ENCODE data around the gene ZNF469. TPM values are rescaled to one million over a fixed set of nuclear protein-coding genes. Genes with fewer than 3 reads are reported as not detected.

ZNF469 gene
- total and polyA plus RNA-seq, 11 donors = 0.48 to 2.8 (median 1.00) TPM

DNA sequence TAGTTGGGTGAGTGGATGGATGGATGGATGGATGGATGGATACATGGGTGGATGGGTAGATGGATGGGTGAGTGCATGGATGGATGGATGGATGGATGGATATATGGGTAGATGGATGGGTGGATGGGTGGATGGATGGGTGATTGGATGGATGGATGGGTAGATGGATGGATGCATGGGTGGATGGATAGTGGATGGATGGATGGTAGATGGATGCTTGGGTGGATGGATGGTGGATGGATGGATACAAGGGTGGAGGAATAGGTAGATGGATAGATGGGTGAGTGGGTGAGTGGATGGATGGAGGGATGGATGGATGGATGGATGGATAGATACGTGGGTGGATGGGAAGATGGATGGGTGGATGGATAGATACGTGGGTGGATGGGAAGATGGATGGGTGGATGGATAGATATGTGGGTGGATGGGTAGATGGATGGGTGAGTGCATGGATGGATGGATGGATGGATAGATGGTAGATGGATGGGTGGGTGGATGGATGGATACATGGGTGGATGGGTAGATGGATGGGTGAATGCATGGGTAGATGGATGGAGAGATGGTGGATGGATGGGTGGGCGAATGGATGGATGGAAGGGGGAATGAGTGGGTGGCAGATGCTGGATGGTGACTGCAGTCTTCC is 19.0 kb downstream of the ZNF469 start:
- H3K36me3 ChIP-seq = no peaks in the 10 kb centered on the region
- TF ChIP-seq POLR2A (IDR thresholded peaks at IDR 0.05) = no peak
- TF ChIP-seq, protein P1, sequence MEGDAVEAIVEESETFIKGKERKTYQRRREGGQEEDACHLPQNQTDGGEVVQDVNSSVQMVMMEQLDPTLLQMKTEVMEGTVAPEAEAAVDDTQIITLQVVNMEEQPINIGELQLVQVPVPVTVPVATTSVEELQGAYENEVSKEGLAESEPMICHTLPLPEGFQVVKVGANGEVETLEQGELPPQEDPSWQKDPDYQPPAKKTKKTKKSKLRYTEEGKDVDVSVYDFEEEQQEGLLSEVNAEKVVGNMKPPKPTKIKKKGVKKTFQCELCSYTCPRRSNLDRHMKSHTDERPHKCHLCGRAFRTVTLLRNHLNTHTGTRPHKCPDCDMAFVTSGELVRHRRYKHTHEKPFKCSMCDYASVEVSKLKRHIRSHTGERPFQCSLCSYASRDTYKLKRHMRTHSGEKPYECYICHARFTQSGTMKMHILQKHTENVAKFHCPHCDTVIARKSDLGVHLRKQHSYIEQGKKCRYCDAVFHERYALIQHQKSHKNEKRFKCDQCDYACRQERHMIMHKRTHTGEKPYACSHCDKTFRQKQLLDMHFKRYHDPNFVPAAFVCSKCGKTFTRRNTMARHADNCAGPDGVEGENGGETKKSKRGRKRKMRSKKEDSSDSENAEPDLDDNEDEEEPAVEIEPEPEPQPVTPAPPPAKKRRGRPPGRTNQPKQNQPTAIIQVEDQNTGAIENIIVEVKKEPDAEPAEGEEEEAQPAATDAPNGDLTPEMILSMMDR (IDR thresholded peaks at IDR 0.05) = no peak
- WGBS, 4 donors = 54 to 91% (median 74%) methylated on average over 3 of the region's 3 CpGs
- ATAC-seq (no peak), DNase-seq (no peak)
- intact Hi-C loops (cut with DNase I) = no loop called here
- H3K4me1 ChIP-seq = peaks cover 0 to 4% (median 0%) of the 10 kb centered on the region in 12 donors
- peaks cover 0 to 6% (median 0%) of the 10 kb centered on the region in 9 donors for H3K27me3 ChIP-seq
- no peak overlapping the region for H3K27ac ChIP-seq
- no peaks in the 10 kb centered on the region for H3K9me3 ChIP-seq
- no peak overlapping the region for H3K4me3 ChIP-seq

DNA sequence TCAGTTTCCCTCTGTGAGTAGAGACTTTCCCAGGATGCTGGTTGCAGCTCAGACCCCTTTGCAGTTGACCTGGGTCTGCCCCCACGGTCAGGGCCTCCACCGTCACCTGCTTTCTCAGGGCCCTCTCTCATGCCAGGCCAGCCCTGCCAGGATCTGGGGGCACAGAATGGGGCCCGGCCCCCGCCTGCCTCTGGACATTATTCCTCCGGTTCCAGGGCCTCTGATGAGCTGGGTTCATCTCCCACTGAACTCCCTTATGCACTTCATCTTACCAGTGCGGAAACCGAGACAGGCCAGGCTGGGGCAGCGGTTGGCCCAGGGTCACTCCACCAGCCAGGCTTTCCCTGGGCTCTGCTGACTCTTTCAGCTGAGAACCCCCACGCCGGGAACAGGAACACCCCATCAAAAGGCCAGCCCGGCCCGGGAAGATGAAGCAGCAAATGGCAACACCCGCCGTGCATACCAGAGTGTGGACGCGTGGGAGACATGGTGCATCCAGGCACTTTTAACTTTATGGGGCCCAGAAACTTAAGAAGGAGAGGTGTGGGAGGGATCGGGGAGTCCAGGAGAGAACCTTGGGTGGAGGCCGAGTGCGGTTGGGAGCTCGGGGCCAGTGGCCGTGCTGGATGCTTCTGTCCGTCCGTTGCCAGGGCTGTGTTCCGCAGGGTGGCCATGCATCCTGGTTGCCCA is 19.9 kb downstream of the ZNF469 start:
- TF ChIP-seq, protein P1 (IDR thresholded peaks at IDR 0.05) = no peak
- TF ChIP-seq POLR2A (IDR thresholded peaks at IDR 0.05) = no peak
- DNase-seq = no peak
- Histone ChIP-seq H3K36me3 (no peaks in the 10 kb centered on the region), H3K9me3 (no peaks in the 10 kb centered on the region), H3K27me3 (peaks cover 0 to 6% (median 0%) of the 10 kb centered on the region in 9 donors), H3K4me3 (no peak overlapping the region), H3K27ac (no peak overlapping the region), H3K4me1 (peaks cover 0 to 4% (median 0%) of the 10 kb centered on the region in 12 donors)
- no peak for ATAC-seq
- intact Hi-C loops (cut with DNase I) = no loop called here
- WGBS, 4 donors = 69 to 79% (median 76%) methylated on average over 21 to 24 of the region's 24 CpGs

DNA sequence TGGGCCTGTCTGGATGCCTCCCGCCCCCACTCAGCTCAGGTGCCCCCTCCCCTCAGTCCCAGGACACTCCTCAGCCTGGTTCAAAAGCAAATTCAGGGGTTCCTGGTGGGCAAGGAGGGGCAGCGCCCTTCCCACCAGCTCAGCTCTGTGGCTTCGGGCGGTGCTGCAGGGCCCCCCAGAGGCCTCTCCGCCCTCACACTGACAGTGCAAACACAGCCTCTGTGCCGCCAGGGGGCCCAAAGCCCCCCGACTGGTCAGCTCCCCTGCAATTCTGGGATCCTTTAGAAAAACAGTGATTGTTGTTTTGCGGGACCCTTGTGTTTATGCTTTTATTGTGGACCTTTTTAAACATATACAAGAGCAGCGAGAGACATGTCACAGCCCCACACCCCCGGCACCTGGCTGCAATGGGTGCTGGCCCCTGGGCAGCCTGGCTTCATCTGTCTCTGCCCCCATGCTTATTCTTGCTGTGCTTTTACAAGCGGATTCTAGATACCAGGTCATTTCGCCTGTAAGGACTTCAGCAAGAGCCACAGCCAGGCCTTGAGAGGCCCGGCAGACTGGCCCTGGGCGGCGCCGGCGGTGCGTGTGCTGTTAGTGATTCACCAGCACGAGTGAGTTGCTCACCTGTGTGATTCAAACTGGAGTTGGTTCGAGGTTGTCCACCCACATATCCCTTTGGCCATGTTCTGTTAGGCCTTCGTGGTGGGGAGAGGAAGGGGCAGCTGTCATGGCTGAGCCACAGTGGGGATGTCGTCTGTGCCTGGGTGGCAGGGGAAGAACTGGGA is 21.2 kb downstream of the ZNF469 start:
- Histone ChIP-seq H3K27ac (no peak overlapping the region), H3K4me3 (no peak overlapping the region), H3K36me3 (no peaks in the 10 kb centered on the region), H3K9me3 (no peaks in the 10 kb centered on the region), H3K4me1 (peaks cover 0 to 12% (median 0%) of the 10 kb centered on the region in 12 donors), H3K27me3 (peaks cover 0 to 6% (median 0%) of the 10 kb centered on the region in 9 donors)
- 81 to 85% (median 81%) methylated on average over 19 to 22 of the region's 22 CpGs for WGBS, 4 donors
- ATAC-seq (no peak), DNase-seq (no peak)
- no peak for TF ChIP-seq POLR2A (IDR thresholded peaks at IDR 0.05)
- TF ChIP-seq, protein P1 (IDR thresholded peaks at IDR 0.05) = no peak
- intact Hi-C loops (cut with DNase I) = no loop called here

DNA sequence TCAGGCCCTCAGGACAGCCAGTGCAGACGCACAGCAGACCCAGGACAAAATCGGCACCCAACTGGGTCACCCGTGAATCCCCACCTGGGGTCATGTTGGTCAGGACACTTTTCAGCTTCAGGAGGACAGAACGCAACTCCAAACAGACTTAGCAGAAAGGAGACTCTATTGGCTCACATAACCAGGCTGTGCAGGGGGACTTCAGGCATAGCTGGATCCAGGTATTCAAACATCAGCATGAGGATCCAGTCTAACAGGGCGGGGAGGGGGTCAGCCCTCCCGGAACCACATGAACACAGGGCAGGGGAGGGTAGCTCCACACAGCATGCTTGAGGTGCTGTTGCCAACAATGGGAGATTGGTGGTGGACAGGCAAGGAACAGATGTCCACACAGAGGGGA is 22.0 kb downstream of the ZNF469 start:
- peaks cover 0 to 12% (median 0%) of the 10 kb centered on the region in 12 donors for H3K4me1 ChIP-seq
- no peak overlapping the region for H3K27ac ChIP-seq
- no peak for TF ChIP-seq POLR2A (IDR thresholded peaks at IDR 0.05)
- TF ChIP-seq, protein P1 (IDR thresholded peaks at IDR 0.05) = no peak
- intact Hi-C loops (cut with DNase I) = no loop called here
- no peak overlapping the region for H3K4me3 ChIP-seq
- 77 to 91% (median 85%) methylated on average over 6 of the region's 6 CpGs for WGBS, 4 donors
- no peaks in the 10 kb centered on the region for H3K9me3 ChIP-seq
- ATAC-seq (no peak), DNase-seq (no peak)
- peaks cover 0 to 6% (median 0%) of the 10 kb centered on the region in 9 donors for H3K27me3 ChIP-seq
- no peaks in the 10 kb centered on the region for H3K36me3 ChIP-seq

All from heart left ventricle (tissue), 16 donors.